ENCODE results near the gene SPACA4.

The SPACA4 gene

DNA sequence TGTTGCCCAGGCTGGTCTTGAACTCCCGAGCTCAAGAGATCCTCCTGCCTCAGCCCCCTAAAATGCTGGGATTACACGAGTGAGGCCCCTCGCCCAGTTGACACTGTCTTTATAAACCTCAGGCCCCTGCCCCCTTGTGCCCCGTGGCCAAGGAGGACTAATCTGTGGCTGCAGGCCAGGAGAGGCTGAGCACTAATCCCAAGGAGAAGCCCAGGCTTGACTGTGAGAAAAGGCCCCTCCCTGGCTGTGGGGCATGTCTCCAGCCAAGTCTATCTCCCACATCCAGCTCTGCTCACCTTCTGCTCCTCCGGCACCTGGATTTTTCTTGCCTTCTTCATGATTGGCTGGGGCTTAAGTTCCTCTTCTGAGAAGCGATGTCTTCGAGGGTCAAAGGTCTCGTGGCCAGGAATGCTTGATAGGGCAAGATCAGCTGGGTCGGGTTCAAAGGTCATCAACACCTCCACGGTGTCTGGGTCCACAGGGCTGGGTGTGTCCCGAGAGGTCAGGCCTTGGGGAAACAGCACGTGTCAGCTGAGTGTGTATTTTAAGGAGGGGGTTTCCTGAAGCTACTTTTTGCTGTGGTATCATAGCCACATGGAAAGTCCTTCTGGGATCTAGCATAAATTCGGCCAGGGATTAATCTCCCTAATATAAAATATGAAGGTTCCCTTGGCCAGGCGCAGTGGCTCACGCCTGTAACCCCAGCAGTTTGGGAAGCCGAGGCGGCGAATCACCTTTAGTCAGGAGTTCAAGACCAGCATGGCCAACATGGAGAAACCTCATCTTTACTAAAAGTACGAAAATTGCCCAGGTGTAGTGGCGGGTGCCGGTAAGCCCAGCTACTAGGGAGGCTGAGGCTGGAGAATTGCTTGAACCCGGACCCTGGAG, 26.9 kb downstream of the SPACA4 start:
- DNase-seq (ENCODE audit: low read depth) = no peak
- H3K4me3 ChIP-seq (ENCODE audit: control insufficient read depth, low read depth, low read length) = no peak overlapping the region
- TF ChIP-seq, protein P1, sequence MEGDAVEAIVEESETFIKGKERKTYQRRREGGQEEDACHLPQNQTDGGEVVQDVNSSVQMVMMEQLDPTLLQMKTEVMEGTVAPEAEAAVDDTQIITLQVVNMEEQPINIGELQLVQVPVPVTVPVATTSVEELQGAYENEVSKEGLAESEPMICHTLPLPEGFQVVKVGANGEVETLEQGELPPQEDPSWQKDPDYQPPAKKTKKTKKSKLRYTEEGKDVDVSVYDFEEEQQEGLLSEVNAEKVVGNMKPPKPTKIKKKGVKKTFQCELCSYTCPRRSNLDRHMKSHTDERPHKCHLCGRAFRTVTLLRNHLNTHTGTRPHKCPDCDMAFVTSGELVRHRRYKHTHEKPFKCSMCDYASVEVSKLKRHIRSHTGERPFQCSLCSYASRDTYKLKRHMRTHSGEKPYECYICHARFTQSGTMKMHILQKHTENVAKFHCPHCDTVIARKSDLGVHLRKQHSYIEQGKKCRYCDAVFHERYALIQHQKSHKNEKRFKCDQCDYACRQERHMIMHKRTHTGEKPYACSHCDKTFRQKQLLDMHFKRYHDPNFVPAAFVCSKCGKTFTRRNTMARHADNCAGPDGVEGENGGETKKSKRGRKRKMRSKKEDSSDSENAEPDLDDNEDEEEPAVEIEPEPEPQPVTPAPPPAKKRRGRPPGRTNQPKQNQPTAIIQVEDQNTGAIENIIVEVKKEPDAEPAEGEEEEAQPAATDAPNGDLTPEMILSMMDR (IDR thresholded peaks at IDR 0.05; ENCODE audit: control insufficient read depth, insufficient read depth, low read depth, low read length, missing control alignments) = no peak

DNA sequence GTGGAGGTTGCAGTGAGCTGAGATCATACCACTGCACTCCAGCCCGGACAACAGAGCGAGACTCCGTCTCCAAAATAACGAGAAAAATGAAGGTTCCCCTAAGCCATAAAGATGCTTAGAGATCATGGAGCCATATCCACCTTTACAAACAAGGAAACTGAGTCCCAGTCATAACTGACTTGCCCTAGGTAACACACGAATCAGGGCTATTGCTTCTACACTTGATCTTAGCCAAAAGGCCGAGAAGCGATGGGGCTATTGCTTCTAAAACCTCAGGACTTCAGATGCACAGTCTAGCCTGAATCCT, 27.4 kb downstream of the SPACA4 start:
- DNase-seq (ENCODE audit: low read depth) = no peak
- TF ChIP-seq, protein P1 (IDR thresholded peaks at IDR 0.05; ENCODE audit: control insufficient read depth, insufficient read depth, low read depth, low read length, missing control alignments) = no peak
- peak overlapping the region; percentile 20 for H3K4me3 ChIP-seq (ENCODE audit: control insufficient read depth, low read depth, low read length)

DNA sequence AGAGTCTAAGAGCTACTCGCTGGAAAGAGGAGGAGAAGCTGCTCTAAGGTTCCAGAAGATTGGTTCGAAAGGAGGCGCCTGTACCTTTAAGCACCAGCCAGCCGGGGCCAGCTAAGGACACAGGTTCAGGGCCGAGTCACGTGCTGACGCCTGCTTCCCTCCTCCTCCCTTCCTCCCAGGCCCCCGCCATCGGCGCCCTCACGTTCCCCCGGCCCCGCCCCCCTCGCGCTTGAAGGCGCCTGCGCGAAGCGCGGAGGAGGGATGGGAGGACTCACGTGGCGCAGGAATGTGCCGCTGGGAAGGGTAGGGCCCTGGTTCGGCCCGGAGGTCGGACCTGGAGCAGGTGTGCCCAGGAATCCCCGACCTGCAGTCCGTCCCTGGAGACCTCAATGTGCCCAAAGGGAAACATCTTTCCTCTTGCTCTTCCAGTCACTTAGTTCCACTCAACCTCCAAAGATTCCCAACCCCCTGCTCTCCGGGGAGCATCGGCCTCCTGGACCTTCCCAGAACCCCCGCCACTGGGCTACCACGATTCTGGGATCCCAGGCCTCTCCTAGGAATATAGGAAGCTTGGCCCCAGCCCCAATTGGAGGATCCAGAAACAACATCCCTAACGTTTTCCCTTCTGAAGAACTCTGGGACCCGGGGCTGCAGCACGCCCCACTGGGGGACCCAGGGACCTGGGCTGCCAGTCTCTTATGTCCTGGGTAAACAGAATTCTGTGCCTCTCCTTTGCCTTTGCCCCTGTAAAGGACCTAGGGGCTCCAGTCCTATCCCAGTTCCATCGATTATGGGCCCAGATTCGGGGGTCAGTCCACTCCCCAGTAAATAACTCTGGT, 28.1 kb downstream of the SPACA4 start:
- peak overlapping the region; percentile 27 for H3K4me3 ChIP-seq (ENCODE audit: control insufficient read depth, low read depth, low read length)
- DNase-seq (ENCODE audit: low read depth) = peak; percentile 80
- TF ChIP-seq, protein P1 (IDR thresholded peaks at IDR 0.05; ENCODE audit: control insufficient read depth, insufficient read depth, low read depth, low read length, missing control alignments) = no peak

DNA sequence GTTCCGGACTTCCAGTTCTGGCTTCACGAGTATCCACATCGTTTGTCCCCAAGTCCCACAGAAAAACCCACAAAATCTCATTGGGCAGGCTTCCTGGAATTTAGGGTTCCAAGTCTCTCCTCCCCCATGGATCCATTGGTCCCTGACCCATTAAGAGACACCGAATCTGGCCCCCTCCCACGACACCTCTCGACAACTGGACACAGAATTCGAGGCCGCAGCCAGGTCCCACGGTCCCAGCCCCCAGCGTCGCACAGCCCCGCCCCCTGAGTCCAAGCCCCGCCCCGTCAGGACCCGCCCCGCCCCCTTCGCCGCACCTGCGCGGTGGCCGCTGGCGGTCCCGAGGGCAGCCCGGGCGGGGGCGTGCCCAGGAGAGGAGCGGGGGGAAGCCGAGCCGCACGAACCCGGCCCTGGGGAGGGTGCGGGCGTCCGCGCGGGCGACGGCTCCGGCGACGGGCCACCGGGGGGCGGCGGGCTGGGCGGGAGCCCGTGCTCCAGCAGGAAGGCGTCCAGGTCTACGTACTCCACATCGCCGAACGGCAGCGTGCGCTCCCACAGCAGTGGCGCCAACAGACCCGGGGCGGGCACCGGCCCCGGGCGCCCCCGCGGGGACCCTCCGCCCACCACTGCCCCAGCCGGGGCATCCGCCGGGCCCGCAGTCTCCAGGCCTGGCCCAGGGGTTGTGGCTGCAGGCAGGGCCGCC, 28.9 kb downstream of the SPACA4 start:
- DNase-seq (ENCODE audit: low read depth) = no peak

DNA sequence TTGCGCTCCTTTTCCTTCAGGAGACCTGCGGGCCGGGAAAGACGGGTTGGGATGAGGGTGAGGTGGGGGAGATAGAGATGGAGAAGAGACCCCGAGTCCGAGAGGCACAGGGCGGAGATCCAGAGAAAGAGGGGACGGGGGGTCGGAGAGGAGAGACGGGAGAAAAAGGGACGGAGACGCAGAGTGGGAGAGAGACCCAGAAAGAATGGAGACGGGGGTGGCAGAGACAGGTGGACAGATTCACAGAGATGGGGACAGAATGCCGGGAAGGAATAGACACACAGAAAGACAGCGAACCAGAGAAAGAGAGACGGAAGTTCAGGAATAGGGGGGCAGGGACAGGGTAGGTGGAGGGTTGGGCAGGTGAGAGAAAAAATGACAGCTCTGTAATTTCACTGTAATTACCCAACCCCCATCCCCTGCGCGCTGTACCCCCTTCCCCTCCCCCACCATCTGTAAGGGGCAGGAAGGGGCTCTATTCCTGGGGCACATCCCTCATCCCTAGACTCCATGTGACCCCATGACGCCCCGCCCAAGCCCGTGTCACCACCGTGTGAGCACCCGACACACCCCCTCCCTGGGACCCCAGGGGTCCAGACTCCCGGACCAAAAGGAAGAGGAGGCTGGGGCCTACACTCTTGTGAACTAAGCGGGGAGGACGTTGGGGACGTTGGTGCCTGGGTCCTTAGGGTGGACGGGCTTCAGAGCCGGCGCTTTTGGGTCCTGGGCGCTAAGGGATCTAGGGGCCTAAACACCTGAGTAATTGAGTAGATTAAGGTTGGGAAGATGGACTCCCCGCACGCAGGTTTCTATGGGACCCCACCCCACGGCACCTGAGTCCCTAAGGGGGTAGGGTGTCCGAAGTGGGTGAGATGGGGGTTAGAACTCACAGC, 29.7 kb downstream of the SPACA4 start:
- TF ChIP-seq, protein P1 (IDR thresholded peaks at IDR 0.05; ENCODE audit: control insufficient read depth, insufficient read depth, low read depth, low read length, missing control alignments) = no peak
- peak overlapping the region; percentile 63 for H3K4me3 ChIP-seq (ENCODE audit: control insufficient read depth, low read depth, low read length)
- no peak for DNase-seq (ENCODE audit: low read depth)

More for the DNA sequence above, 28.9 kb downstream of the SPACA4 start:
- H3K4me3 ChIP-seq (ENCODE audit: control insufficient read depth, low read depth, low read length) = peak overlapping the region; percentile 63
- TF ChIP-seq, protein P1 (IDR thresholded peaks at IDR 0.05; ENCODE audit: control insufficient read depth, insufficient read depth, low read depth, low read length, missing control alignments) = no peak
